ES-I3 (cell line): Measurements from ENCODE around the gene EYS.

Experiments
- H3K36me3 ChIP-seq: 2 replicates; pipeline ENCODE4 v1.6.1; 2013; ENCODE audit warnings: mild to moderate bottlenecking, low read length, control low read depth, moderate library complexity; ENCODE audit not compliant: insufficient read depth
- H3K4me1 ChIP-seq: 2 replicates; pipeline ENCODE4 v1.6.1; 2013; ENCODE audit warnings: mild to moderate bottlenecking, control low read depth, low read length; ENCODE audit not compliant: insufficient read depth
- H3K9ac ChIP-seq: 2 replicates; pipeline ENCODE4 v1.6.1; 2013; ENCODE audit warnings: low read depth, mild to moderate bottlenecking, low read length, moderate library complexity
- H3K9me3 ChIP-seq: 2 replicates; pipeline ENCODE4 v1.6.1; 2013; ENCODE audit warnings: mild to moderate bottlenecking, low read length, moderate library complexity; ENCODE audit not compliant: control insufficient read depth, insufficient read depth

Gene EYS

GRCh38 chr6:64357430-64357829 is 1349.6 kb downstream of the EYS start:
- Histone ChIP-seq H3K4me1 (no peaks in the 10 kb centered on the region), H3K9ac (no peak overlapping the region), H3K36me3 (no peaks in the 10 kb centered on the region), H3K9me3 (no peaks in the 10 kb centered on the region)

DNA sequence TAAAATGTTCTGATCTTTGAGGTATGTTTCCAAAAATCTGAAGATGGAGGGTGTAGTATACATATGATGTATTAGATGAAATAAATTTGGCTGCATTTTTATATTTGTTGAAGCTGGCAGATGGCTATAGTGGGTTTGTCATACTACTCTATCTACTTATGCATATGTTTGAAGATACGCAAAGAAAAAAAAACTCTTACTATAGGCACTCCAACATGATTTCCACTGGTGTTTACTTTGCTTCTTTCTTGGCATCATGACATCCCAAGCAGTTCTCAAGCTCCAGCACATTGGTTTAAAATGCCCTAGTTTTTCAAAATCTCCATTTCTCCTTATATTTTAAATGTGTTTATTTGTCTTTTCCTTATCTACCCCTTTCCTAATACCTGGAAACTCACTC is 1359.6 kb downstream of the EYS start:
- Histone ChIP-seq H3K36me3 (no peaks in the 10 kb centered on the region), H3K9ac (no peak overlapping the region), H3K9me3 (no peaks in the 10 kb centered on the region), H3K4me1 (no peaks in the 10 kb centered on the region)

DNA sequence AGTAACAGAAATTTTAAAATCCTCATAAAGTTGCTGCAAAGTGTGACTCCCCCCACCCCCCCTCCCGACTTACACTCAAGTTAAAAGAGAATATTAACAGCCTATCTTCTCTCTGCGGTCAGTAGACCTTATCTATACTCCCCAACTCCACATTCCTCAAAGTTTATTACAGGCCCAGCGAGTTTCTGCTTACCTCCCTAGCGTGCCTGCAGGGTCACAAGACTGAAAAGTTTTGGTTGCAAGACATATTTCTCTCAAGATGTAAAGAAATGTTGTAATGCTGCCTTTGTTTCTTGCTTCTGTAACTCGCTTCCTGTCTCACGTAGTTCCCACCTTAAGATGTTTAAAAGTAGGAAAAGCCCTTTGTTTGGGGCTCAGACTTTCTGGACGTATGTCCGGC is 1371.8 kb downstream of the EYS start:
- Histone ChIP-seq H3K4me1 (no peaks in the 10 kb centered on the region), H3K9me3 (no peaks in the 10 kb centered on the region), H3K9ac (no peak overlapping the region), H3K36me3 (no peaks in the 10 kb centered on the region)

DNA sequence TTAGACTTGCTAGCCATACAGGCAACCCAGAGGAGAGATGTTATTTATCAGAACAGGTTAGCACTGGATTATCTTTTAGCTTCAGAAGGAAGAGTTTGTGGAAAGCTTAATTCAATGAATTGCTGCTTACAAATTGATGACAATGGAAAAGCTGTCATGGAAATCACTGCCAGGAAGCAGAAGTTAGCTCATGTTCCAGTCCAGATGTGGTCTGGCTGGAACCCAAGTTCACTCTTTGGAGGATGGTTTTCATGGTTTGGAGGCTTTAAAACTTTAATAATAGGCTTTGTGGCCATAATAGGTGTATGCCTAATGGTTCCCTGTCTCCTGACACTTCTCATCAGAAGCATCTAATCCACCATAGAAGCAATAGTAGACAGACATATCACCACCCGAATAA is 1372.4 kb downstream of the EYS start:
- no peaks in the 10 kb centered on the region for H3K4me1 ChIP-seq
- H3K9me3 ChIP-seq: no peaks in the 10 kb centered on the region
- no peak overlapping the region for H3K9ac ChIP-seq
- no peaks in the 10 kb centered on the region for H3K36me3 ChIP-seq

DNA sequence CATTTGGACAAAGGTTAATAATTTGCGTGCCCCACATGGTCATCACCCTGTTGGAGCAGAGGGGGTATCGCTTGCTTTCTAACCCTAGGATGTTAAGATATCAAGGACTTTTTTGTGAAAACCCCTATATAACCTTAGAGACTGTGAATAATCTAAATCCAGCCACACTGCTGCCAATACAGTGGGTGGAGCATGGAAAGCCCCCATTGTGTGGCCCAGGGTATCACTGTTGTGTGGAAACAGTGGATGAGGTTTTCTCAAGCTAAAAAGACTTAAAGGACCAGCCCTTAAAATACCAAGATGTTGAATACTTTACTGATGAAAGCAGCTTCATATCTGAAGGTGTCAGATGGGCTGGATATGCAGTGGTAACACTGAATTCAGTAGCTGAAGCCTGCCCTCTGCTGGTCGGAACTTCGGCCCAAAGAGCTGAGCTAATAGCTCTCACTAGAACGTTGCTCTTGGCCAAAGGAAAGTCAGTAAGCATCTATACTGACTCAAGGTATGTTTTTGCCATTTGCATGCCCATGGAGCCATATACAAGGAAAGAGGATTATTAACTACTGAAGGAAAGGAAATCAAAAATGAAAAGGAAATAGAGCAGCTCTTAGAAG is 1376.2 kb downstream of the EYS start:
- Histone ChIP-seq H3K9ac (no peak overlapping the region), H3K36me3 (no peaks in the 10 kb centered on the region), H3K4me1 (no peaks in the 10 kb centered on the region), H3K9me3 (peaks cover 4% of the 10 kb centered on the region; the same call in 1 of the 2 replicates)

DNA sequence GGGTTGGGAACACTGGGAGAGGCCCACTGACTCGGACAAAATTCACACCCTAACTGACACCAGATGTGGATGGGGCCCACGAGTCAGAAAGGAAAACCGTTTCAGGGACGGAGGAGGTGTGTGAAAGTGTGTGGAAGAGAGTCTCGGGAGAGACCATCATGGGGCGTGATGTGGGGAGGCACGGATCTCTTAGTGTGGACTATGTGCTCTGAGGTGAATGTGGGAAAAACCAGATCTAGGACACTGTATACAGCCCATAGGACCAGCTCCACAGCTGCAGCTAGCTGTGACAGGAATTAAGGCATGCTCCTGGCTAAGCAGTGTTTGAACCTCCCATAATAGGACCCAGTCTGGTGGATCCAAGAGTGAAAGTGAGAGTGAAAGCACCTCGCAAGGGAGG is 1380.1 kb downstream of the EYS start:
- H3K4me1 ChIP-seq: no peaks in the 10 kb centered on the region
- no peak overlapping the region for H3K9ac ChIP-seq
- peaks cover 4% of the 10 kb centered on the region; the same call in 1 of the 2 replicates for H3K9me3 ChIP-seq
- H3K36me3 ChIP-seq: no peaks in the 10 kb centered on the region

DNA sequence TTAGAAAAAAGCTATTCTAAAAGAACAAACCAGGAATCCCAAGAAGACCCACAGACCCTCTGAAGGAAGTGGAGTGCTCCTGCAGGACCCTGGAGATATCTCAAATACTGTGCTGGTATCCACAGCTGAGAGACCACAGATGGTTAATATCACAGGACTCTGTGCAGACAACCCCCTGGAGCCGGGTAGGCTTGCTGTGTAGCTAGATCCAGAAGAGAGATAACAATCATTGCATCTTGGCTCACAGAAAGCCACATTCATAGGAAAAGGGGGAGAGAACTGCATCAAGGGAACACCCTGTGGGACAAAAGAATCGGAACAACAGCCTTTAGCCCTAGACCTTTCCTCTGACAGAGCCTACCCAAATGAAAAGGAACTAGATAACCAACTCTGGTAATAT is 1381.9 kb downstream of the EYS start:
- Histone ChIP-seq H3K9ac (no peak overlapping the region), H3K4me1 (no peaks in the 10 kb centered on the region), H3K36me3 (no peaks in the 10 kb centered on the region), H3K9me3 (peaks cover 4% of the 10 kb centered on the region; the same call in 1 of the 2 replicates)

GRCh38 chr6:64310214-64310613 is 1396.8 kb downstream of the EYS start:
- no peaks in the 10 kb centered on the region for H3K4me1 ChIP-seq
- no peaks in the 10 kb centered on the region for H3K9me3 ChIP-seq
- no peaks in the 10 kb centered on the region for H3K36me3 ChIP-seq
- H3K9ac ChIP-seq: no peak overlapping the region

GRCh38 chr6:64301307-64302236 is 1405.5 kb downstream of the EYS start:
- Histone ChIP-seq H3K9ac (no peak overlapping the region), H3K4me1 (no peaks in the 10 kb centered on the region), H3K9me3 (no peaks in the 10 kb centered on the region), H3K36me3 (no peaks in the 10 kb centered on the region)

GRCh38 chr6:64299176-64299575 is 1407.8 kb downstream of the EYS start:
- Histone ChIP-seq H3K9ac (no peak overlapping the region), H3K9me3 (no peaks in the 10 kb centered on the region), H3K36me3 (no peaks in the 10 kb centered on the region), H3K4me1 (no peaks in the 10 kb centered on the region)

- H3K4me1 ChIP-seq: no peaks in the 10 kb centered on the region
- no peaks in the 10 kb centered on the region for H3K9me3 ChIP-seq
- no peaks in the 10 kb centered on the region for H3K36me3 ChIP-seq
- H3K9ac ChIP-seq: no peak overlapping the region
Observed at GRCh38 chr6:64294034-64294433, 1413.0 kb downstream of the EYS start.

DNA sequence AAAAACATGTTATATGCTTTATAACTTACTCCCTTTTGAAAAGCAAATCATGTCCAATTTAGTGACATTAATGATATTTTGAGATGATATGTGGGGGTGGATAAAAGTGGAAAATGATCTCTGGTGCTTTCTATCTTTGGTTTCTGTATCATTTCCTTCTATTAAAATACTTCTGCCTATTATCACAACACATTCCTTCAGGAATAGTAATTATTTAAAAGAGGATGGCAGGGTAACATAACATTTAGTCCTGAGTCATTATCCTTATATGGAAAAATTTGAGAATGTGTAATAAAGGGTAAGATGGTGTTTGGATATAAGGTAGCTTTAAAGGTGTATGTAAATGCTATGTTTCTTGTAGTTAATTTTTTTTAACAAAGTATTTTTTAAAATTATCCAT is 1413.7 kb downstream of the EYS start:
- H3K36me3 ChIP-seq: no peaks in the 10 kb centered on the region
- no peaks in the 10 kb centered on the region for H3K4me1 ChIP-seq
- no peak overlapping the region for H3K9ac ChIP-seq
- H3K9me3 ChIP-seq: no peaks in the 10 kb centered on the region

GRCh38 chr6:64290867-64291266 is 1416.2 kb downstream of the EYS start:
- Histone ChIP-seq H3K4me1 (no peaks in the 10 kb centered on the region), H3K36me3 (no peaks in the 10 kb centered on the region), H3K9me3 (no peaks in the 10 kb centered on the region), H3K9ac (no peak overlapping the region)

DNA sequence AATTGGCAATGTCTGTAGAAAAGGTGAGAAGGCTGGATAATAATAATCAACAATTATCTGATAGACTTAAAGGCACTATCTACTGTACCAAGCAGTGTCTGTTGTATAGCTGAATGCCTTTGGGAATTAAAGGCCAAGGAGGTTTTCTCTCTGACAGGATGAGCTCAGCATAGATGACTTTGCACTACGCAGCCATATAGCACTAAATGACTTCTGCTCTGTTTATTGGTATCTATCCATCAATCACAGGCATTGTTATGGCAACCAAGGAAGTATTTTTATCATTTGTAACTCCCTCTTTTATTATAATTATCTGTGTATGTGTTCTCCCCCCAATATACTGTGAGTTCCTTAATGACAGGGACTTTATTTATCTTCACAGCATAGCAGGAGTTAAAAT is 1417.1 kb downstream of the EYS start:
- Histone ChIP-seq H3K4me1 (no peaks in the 10 kb centered on the region), H3K36me3 (no peaks in the 10 kb centered on the region), H3K9me3 (no peaks in the 10 kb centered on the region), H3K9ac (no peak overlapping the region)

DNA sequence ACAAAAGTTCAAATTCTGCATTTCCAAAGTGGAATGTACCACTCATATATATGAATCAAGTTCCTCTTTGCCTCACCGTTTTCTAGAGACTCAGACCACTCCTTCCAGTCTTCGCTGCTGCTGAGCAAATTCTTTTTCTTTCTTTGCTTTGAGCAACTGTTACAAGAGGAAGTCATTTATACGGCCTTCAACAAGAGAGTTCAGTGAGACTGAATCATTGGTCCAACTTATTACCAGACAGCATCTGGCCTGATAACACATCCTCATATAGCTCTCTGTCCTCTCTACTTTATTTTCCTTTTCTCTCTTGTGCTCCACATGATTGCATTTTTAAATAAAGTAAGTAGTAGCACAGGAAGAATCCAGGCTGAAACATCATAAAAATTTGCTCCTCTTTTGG is 1418.7 kb downstream of the EYS start:
- Histone ChIP-seq H3K9ac (no peak overlapping the region), H3K36me3 (no peaks in the 10 kb centered on the region), H3K9me3 (no peaks in the 10 kb centered on the region; the same call in 1 of the 2 replicates), H3K4me1 (no peaks in the 10 kb centered on the region)
